Caco-2 (cell line): ENCODE measurements around the gene IGSF9B. TPM values are rescaled to one million over a fixed set of nuclear protein-coding genes. Genes with fewer than 3 reads are reported as not detected.

Experiments
- BruUV-seq: library from RNA; stranded (reverse); fragments of 400-500 nt; replicated peaks from 2 replicates; lab custom pipeline; 2021; lab: Mats Ljungman, UMichigan
- CTCF ChIA-PET: fragments of 300-600 bp; sonication (Branson Sonifier 250); formaldehyde crosslinking; loops from one replicate; lab custom pipeline; 2022; ENCODE audit warnings: antibody characterized with exemption; lab: Charles Lee
- POLR2A ChIA-PET: fragments of 300-600 bp; sonication (Branson Sonifier 250); formaldehyde crosslinking; loops from one replicate; lab custom pipeline; 2022; ENCODE audit warnings: antibody characterized with exemption; lab: Charles Lee
- DNase-seq, 2 experiments: peaks; one replicate each; pipeline versions ENCODE4 v3.0.0 to v3.0.0-alpha.2; 2020 to 2022
- H3K27me3 ChIP-seq: replicated peaks from 2 replicates; pipeline ENCODE4 v1.6.0; 2011; ENCODE audit warnings: low read length; ENCODE audit not compliant: control insufficient read depth, insufficient read depth
- H3K36me3 ChIP-seq: 2 replicates; pipeline ENCODE4 v1.5.1; 2011; ENCODE audit warnings: low read length; ENCODE audit not compliant: control insufficient read depth, insufficient read depth
- H3K4me1 ChIP-seq: fragments of 250-450 bp; sonication (Bioruptor Pico); 2 replicates; pipeline ENCODE4 v1.5.1; 2020; ENCODE audit warnings: mild to moderate bottlenecking
- H3K4me3 ChIP-seq: 2 replicates; pipeline ENCODE4 v1.5.1; 2011; ENCODE audit warnings: low read depth, mild to moderate bottlenecking, control low read depth, low read length
- H3K9me3 ChIP-seq: fragments of 250-450 bp; sonication (Bioruptor Pico); 2 replicates; pipeline ENCODE4 v1.5.1; 2020; ENCODE audit warnings: mild to moderate bottlenecking, moderate library complexity
- H3K27ac Mint-ChIP-seq: one replicate; pipeline ENCODE4 v1.8.0; 2022; ENCODE audit warnings: mixed read lengths; ENCODE audit not compliant: unreplicated experiment
- H3K27me3 Mint-ChIP-seq: one replicate; pipeline ENCODE4 v1.8.0; 2022; ENCODE audit warnings: mixed read lengths; ENCODE audit not compliant: insufficient read depth, unreplicated experiment
- H3K36me3 Mint-ChIP-seq: one replicate; pipeline ENCODE4 v1.8.0; 2022; ENCODE audit warnings: mild to moderate bottlenecking, mixed read lengths; ENCODE audit not compliant: insufficient read depth, unreplicated experiment
- H3K4me1 Mint-ChIP-seq: one replicate; pipeline ENCODE4 v1.8.0; 2022; ENCODE audit warnings: low read depth, mixed read lengths; ENCODE audit not compliant: unreplicated experiment
- H3K4me3 Mint-ChIP-seq: one replicate; pipeline ENCODE4 v1.8.0; 2022; ENCODE audit warnings: mild to moderate bottlenecking, moderate library complexity, mixed read lengths; ENCODE audit not compliant: unreplicated experiment
- H3K9me3 Mint-ChIP-seq: one replicate; pipeline ENCODE4 v1.8.0; 2022; ENCODE audit warnings: mixed read lengths; ENCODE audit not compliant: unreplicated experiment
- CTCF ChIP-seq, 2 experiments: fragments of 200-600 bp in 1 of 2; IDR thresholded peaks; 1 replicate in 1 of 2; 2 replicates in 1 of 2; pipeline versions ENCODE4 v1.5.1 to v1.8.0; 2011 to 2022; ENCODE audit warnings: antibody characterized with exemption in 1 of 2, control low read depth in 1 of 2, inconsistent platforms in 1 of 2, low read depth in 1 of 2, low read length in 1 of 2, mild to moderate bottlenecking in 1 of 2, moderate library complexity in 1 of 2; ENCODE audit not compliant: insufficient read depth in 1 of 2, severe bottlenecking in 1 of 2, unreplicated experiment in 1 of 2
- intact Hi-C: fragments of 100-400 bp; cut with micrococcal nuclease; formaldehyde crosslinking; loops from one replicate; pipeline ENCODE4 v1.10.0; 2022; ENCODE audit not compliant: unreplicated experiment
- total RNA-seq: library from RNA; stranded (reverse); gene quantifications from 2 replicates; pipeline ENCODE4 v1.2.3, GENCODE V29; 2022

The IGSF9B gene
- total RNA-seq, 1 experiment from 2014 or later: 4.2 TPM

DNA sequence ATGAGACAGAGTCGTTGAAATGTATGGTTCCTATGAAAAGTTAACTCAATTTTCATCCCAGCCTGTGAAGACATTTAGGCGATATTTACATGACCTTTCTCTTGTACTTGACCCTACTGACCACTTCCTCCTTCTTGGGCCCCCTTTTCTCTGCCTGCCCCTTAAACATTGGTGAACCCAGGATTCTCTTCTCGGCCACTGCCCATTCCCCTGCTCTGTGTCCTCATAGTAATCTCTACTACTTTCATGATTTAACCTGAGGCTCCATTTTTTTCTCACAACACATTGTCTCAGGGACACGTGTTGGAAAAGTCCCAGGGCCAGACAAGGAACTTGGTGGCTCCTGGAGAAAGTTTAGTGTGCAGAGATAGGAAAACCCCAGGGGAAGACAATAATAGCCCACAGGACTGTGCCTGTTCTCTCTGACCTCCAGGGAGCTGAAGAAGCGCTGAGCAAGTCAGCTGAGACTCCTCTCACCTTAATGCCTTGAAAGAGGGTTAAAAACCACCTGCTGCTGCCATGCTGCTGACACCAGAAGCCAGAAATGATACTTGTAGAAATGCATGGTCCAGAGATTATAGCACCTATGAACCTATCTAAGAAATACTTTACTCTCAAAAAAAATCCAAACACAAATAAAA, 69.0 kb downstream of the IGSF9B start:
- intact Hi-C loops: no loop called here
- H3K27ac Mint-ChIP-seq: no peak overlapping the region
- no peaks in the 10 kb centered on the region for H3K36me3 Mint-ChIP-seq
- Histone ChIP-seq H3K9me3 (no peaks in the 10 kb centered on the region), H3K4me3 (no peak overlapping the region), H3K36me3 (no peaks in the 10 kb centered on the region), H3K27me3 (no peaks in the 10 kb centered on the region), H3K4me1 (no peaks in the 10 kb centered on the region)
- ChIA-PET POLR2A (no interaction called here), CTCF (no interaction called here)
- peaks cover 21% of the 10 kb centered on the region for H3K27me3 Mint-ChIP-seq
- H3K4me3 Mint-ChIP-seq: no peak overlapping the region
- no peaks in the 10 kb centered on the region for H3K4me1 Mint-ChIP-seq
- no peak for DNase-seq
- no peak for TF ChIP-seq CTCF (IDR thresholded peaks at IDR 0.05; ENCODE audit: insufficient read depth in 1 of 2, low read depth in 1 of 2, low read length in 1 of 2, severe bottlenecking in 1 of 2, unreplicated experiment in 1 of 2)
- no peaks in the 10 kb centered on the region for H3K9me3 Mint-ChIP-seq
- BruUV-seq: no TSS peak

GRCh38 chr11:133886029-133886428, 70.7 kb downstream of the IGSF9B start:
- Histone ChIP-seq H3K4me1 (no peaks in the 10 kb centered on the region), H3K27me3 (no peaks in the 10 kb centered on the region), H3K4me3 (no peak overlapping the region), H3K36me3 (no peaks in the 10 kb centered on the region), H3K9me3 (0 out of 2 replicates have a peak, but pooled peaks cover 3% of the 10 kb centered on the region)
- H3K27me3 Mint-ChIP-seq: peaks cover 11% of the 10 kb centered on the region
- no peaks in the 10 kb centered on the region for H3K4me1 Mint-ChIP-seq
- no TSS peak for BruUV-seq
- H3K36me3 Mint-ChIP-seq: no peaks in the 10 kb centered on the region
- no peak overlapping the region for H3K27ac Mint-ChIP-seq
- intact Hi-C loops: no loop called here
- ChIA-PET POLR2A (no interaction called here), CTCF (no interaction called here)
- no peak for DNase-seq
- TF ChIP-seq CTCF (IDR thresholded peaks at IDR 0.05; ENCODE audit: insufficient read depth in 1 of 2, low read depth in 1 of 2, low read length in 1 of 2, severe bottlenecking in 1 of 2, unreplicated experiment in 1 of 2): no peak
- H3K4me3 Mint-ChIP-seq: no peak overlapping the region
- peaks cover 10% of the 10 kb centered on the region for H3K9me3 Mint-ChIP-seq

- no peaks in the 10 kb centered on the region for H3K4me1 ChIP-seq
- H3K9me3 ChIP-seq: no peaks in the 10 kb centered on the region
- no peak overlapping the region for H3K27ac Mint-ChIP-seq
- DNase-seq: no peak
- H3K36me3 Mint-ChIP-seq: no peaks in the 10 kb centered on the region
- BruUV-seq: no TSS peak
- TF ChIP-seq CTCF (IDR thresholded peaks at IDR 0.05; ENCODE audit: insufficient read depth in 1 of 2, low read depth in 1 of 2, low read length in 1 of 2, severe bottlenecking in 1 of 2, unreplicated experiment in 1 of 2): no peak
- no peaks in the 10 kb centered on the region for H3K27me3 ChIP-seq
- POLR2A ChIA-PET: no interaction called here
- H3K4me3 Mint-ChIP-seq: no peak overlapping the region
- H3K36me3 ChIP-seq: no peaks in the 10 kb centered on the region
- no peaks in the 10 kb centered on the region for H3K27me3 Mint-ChIP-seq
- H3K4me1 Mint-ChIP-seq: no peaks in the 10 kb centered on the region
- no peak overlapping the region for H3K4me3 ChIP-seq
- intact Hi-C loops: no loop called here
- CTCF ChIA-PET: no interaction called here
- H3K9me3 Mint-ChIP-seq: no peaks in the 10 kb centered on the region
Observed at GRCh38 chr11:133872160-133872559, 84.6 kb downstream of the IGSF9B start.
